HG03565 (cell line): ENCODE measurements around the gene FAR2.
A peak's percentile ranks its signal among the peaks of the same experiment; 100 is the strongest.
"Not testable (repeated sequence)": the region's sequence is repeated elsewhere in the genome, so short reads cannot be mapped to it uniquely, and the experiment has no call there.

Experiments used
- ATAC-seq: cut with Tn5 transposase; IDR thresholded peaks from one replicate; pipeline ENCODE4 v1.9.1; 2021; ENCODE audit warnings: mild to moderate bottlenecking, moderate library complexity; ENCODE audit not compliant: unreplicated experiment

Gene FAR2

GRCh38 chr12:29152223-29152868 lies 3.3 kb downstream of the FAR2 start:
- peak; percentile 92 for ATAC-seq

DNA sequence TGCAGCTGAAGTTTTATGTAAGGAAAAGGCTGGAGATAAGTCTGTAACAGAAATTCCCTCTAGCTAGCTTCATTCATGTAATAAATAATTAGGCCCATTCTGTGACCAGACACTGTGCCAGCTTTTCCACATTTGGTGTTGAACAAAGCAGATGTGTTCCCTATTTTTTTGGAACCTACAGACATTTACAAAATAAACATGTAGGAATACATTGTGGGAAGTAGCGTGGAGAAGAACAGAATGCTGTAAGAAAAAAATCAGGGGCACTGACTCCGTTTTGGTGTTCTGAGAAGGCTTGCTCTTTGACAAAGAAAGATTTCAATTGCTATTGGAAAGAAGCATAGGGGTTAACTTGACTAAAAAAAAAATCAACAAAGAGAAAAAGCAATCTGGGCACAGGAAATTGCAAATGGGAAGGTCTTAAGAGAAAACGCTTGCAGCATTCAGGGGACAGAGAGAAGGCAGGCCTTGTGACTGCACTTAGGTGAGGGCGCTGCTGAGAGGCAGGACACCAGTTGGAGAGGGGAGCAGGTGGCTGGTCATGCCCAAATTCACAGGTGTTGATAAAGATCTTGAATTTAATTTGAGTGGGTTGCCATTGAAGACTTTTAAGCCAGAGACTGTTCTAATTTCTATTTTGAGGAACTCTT lies 4.0 kb downstream of the FAR2 start:
- ATAC-seq, result no peak

DNA sequence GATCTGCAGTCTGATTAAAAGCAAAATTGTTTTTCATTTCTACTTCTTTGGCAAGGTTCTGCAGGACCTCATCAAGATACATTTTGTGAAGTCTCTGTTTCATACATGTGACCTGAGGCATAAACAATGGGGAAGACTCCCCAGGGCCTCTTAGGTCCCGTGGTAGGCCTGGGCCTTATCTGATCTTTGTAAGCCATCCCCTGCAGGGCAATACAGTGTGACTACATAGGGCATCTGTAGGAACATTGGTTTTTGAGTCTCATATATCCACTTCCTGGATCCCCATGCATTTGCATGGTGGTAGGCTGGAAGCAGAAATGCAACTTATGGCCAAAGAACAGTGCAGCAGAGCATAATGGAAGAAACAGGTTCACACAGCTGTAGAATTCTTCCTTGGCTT lies 6.0 kb downstream of the FAR2 start:
- ATAC-seq, result peak; percentile 44

- ATAC-seq, result no peak
These were observed 8.4 kb downstream of the FAR2 start for GRCh38 chr12:29157486-29157946.

DNA sequence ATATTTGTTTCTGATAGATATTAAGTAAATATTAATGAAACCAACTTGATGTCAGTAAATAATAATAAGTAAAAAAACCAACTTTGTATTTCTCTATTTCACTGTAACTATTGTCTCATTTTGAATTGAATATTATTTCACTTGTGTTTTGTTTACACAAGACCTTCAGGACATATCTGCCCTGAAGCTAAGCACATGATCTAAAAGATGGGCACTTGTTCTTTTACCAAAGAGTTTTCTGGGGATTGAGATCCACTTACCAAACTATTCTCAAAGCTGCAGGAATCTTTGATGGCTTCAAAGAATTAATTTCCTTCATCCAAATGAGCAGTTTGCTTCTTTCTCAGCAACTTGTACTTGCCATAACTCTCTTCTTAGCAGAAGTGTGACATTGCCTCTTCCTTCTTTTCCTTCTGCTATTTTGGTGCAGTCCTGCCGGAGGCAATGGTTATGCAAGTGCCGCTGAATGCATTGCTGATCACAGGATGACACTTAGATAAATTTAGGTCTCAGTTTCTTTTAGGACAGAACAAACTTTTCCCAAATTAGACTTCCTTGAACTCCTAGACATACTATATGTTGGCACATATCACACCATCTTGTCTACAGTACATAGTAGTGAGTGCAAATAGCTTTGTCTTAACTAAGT lies 9.2 kb downstream of the FAR2 start:
- ATAC-seq, result no peak

DNA sequence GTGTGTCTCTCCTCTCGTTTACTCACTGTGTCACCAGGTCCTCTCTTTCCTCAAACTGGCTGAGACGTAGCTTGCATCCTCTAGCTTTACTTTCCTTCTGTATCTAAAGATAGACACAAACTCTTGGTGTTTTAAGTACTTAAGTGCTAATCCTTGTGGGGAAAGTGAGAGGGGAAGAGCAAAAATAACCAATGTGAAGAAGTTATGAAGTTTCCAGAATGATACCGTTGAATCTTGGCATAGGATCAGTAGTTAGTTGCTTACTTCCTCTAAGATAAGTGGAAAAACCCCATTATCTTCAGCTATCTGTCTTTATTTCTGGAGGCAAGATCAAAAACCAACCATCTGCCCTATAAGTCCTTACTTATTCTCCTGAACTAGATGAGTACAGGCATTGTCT lies 10.6 kb downstream of the FAR2 start:
- ATAC-seq, result no peak

DNA sequence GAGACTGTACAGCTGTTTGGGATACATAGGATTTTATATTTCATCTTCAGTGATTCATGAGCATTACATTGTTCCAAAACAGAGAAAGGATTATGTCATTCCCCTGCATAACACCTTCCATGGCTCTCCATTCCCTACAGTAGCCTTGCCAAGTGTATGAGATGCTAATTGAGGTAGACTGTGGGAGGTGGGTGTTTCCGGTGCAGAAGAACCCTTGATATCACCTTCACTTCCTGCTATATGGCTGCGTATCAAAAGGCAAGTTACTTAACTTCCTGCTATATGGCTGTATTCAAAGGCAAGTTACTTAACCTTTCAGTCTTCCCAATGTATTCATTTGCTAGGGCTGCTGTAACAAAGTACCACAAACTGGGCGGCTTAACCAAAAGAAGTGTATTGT lies 11.2 kb downstream of the FAR2 start:
- no peak for ATAC-seq

- ATAC-seq, result no peak
These were observed 14.1 kb downstream of the FAR2 start for GRCh38 chr12:29163146-29163545.

DNA sequence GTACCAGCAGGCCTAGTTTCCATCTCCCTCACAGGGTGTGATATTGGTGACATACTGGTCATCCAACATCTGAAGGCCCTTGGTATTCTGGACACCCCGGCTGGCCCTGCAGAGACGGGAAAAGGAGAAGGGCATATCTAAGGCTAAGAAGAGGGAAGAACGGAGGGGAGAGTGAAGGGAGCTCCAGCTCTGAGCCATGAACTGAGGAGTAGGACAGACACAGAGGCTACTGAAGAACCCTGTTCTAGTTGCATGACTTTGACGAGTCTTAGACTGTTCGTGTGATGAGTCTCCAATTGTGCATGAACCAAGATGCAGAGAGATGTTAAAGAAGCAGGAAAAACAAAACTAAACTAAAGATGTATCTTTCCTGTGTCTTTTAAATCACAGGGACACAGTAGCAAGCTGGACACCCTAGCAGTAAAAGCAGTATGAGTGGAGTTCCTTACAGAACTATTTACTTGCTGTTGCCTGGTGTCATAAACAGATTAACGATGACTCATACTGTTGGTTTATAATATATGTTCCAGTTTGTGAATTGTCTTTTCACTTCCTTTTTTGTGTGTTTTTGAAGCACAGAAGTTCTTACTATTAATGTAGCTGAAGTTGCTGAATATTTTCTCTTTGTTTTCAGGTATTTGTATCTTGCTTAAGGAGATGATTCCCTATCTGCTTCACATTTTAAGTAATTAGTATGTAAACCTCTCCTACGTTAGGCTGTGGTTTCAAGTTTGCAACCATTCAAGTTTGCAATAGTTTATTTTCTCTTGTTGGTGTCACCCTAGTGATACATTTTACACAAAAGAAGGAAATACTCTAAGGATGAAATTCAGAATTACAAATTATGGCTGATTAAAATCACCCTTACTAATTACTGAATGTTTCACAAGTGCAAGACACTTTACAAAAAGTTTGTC lies 15.7 kb downstream of the FAR2 start:
- peak; percentile 100 for ATAC-seq

DNA sequence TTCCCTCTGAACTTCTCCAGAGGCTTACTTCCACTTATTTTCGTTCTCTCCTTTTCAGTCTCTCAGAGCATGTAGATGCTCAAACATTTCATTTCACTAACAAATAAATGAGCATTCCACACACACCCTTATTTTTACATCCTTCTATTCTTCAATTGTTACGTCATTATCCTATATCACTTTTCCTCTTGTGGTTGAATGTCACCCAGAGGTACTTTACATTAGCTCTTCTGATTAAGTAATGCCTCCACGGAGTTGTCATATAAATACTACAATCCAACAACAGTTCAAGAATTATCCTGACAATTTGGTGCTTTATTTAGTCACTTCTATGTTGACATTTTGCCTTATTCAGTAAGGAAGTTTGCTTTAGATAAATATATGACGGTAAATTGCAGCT lies 18.4 kb downstream of the FAR2 start:
- ATAC-seq, result no peak

GRCh38 chr12:29167988-29168387 lies 18.9 kb downstream of the FAR2 start:
- no peak for ATAC-seq

DNA sequence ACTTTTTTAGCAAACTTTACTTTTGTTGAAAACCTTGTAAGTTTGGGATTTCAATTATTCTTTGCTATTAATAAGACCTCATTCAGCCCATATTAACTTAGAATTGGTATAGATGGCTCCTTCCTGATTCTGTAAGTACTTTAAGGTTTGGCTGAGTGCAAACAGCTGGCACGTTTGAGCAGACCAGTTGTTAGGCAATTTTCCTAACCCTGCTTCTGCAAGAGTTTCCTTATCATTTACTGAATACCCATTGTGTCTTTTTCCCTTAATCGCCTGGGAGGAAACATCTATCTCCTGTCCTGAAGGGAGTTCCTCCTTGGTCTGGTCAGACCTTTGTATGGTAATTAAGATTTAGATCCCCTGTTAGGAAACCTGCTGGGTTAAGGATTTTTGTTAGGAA lies 20.9 kb downstream of the FAR2 start:
- not testable (repeated sequence) for ATAC-seq

DNA sequence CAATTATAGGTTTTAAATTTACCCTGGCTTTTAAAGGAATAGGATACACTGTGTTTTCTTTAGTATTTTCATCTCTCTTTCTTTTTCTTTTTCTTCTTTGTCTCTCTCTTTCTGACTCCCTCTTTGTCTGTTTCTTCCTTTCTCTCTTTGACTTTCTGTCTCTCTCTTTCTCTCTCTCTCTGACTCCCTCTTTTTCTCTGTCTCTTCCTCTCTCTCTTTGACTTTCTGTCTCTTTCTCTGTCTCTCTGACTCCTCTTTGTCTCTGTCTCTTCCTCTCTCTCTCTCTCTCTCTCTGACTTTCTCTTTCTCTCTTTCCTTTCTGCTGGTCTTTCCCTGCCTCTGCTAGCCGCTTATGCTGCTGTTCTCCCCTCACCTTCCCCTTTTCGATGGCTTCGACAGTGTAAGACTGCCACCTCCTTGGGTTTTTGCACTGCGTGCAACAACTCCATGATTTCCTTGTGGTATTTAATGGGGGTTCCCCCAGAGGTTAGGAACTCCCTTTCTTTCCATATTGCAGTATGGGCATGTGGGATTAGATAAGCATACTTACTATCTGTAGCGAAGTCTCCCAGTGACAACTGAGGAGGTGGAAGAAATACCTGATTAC lies 21.5 kb downstream of the FAR2 start:
- ATAC-seq, result not testable (repeated sequence)

- ATAC-seq, result no peak
These were observed 22.6 kb downstream of the FAR2 start for GRCh38 chr12:29171421-29172258.

DNA sequence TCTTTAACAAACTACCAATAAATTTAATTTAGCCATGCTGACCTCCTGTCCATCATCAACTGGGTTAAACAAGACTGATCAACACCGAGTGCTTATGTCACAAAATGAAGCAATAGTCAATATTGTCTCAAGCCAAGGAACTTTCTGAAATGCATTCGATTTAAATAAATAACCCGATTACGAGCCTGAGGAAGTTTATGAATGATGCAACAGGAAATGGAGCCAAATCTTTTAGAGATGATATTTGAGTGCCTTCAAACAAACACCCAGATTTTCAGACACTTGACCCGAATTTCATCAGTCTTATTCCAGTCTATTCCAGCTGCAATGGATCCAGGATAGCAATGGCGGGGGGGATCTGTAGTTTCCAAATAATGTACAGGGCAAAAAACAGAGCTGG lies 27.9 kb downstream of the FAR2 start:
- no peak for ATAC-seq

GRCh38 chr12:29182247-29182646 lies 33.2 kb downstream of the FAR2 start:
- ATAC-seq, result not testable (repeated sequence)

- ATAC-seq, result no peak
These were observed 38.7 kb downstream of the FAR2 start for GRCh38 chr12:29187756-29188155.

DNA sequence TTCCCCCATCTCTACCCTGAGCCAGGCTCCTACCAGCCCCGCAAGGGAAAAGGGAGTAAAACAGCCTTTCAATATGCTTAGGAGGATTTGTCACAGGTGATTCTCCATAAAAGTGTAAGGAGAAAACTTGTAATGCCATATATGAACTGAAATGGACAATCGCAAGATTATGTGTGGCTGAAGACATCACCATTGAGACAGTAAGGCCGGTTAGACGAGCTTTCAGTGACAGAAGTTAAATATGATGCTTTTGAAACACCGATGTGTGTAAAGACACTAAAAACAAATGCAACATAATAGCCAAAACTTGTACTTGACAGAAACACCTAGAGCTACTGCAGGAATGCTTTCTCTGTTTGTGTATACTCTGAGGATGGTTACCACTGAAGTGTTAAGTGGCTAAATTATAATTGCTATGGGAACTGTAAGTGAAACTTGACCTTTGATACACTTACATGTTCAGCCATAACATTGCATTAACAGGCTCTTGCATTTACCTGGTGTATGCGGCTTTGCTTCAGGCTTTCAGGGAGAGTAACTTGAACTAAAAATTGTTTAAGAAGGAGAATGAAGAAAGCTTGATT lies 42.3 kb downstream of the FAR2 start:
- ATAC-seq, result no peak

DNA sequence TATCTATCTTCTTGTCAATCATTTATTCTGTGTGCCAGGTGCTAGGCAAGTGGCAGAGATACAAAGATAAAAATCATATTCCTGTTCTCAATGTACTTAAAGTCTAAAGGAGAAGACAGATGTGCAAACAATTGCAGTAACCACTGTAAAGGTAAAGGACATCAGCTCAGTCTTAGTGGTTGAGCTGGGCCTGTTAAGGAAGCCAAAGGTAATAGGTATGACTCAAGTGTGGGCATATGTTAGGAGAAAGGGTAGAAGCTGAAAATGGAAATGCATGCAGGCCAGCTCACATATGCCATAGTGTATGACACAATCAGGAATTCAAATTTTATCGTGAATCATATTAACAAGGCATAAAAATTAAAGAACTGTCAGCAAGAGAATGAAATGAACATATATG lies 49.8 kb downstream of the FAR2 start:
- ATAC-seq, result no peak

DNA sequence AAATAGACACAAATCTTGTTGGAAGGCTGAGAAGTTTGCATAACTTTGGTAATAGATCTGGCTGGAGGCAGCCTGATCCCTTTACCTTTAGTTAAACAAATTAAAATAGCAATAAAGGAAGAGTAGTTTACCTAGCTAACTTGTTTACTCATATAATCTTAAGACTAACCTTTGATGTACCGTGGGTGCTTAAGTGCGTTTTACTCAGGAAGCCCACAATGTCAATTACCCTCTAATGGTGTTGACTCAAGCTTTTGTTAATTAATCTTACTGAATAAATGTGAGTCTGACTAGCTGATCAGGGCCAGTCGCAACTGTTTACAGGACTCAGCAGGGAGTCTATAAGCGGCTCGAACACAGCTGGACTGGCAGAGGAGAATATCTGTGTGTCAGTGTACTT lies 51.5 kb downstream of the FAR2 start:
- ATAC-seq, result no peak
